Subcutaneous adipose tissue (tissue), 4 donors: ENCODE results near the gene TM7SF3. TPM values are rescaled to one million over a fixed set of nuclear protein-coding genes. Genes with fewer than 3 reads are reported as not detected.

Experiments
- CTCF ChIP-seq: fragments of 450-650 bp; IDR thresholded peaks from one replicate; pipeline ENCODE4 v1.5.1; 2016; ENCODE audit warnings: low read depth, mild to moderate bottlenecking, control low read depth, antibody characterized with exemption, moderate library complexity
- total RNA-seq, 4 donors: library from RNA; depleted of rRNA; stranded (reverse); fragments of >200 nt; gene quantifications; one replicate each; pipeline ENCODE4 v1.1.0, GENCODE V29; 2016

TM7SF3 gene
- total RNA-seq, 4 donors from 2014 or later: 36.8 to 49.5 (median 44.1) TPM

GRCh38 chr12:27012239-27012981 is 1.8 kb downstream of the TM7SF3 start:
- no peak for TF ChIP-seq CTCF

- TF ChIP-seq CTCF: no peak
These were observed 4.3 kb downstream of the TM7SF3 start for GRCh38 chr12:27009881-27010301.

GRCh38 chr12:27008081-27008480 is 6.1 kb downstream of the TM7SF3 start:
- no peak for TF ChIP-seq CTCF

GRCh38 chr12:27006797-27007467 is 7.3 kb downstream of the TM7SF3 start:
- TF ChIP-seq CTCF: no peak

GRCh38 chr12:27005495-27005894 is 8.7 kb downstream of the TM7SF3 start:
- TF ChIP-seq CTCF: no peak

GRCh38 chr12:27003421-27004381 is 10.5 kb downstream of the TM7SF3 start:
- TF ChIP-seq CTCF: no peak

GRCh38 chr12:27002141-27002540 is 12.0 kb downstream of the TM7SF3 start:
- TF ChIP-seq CTCF: no peak
